ENCODE results near the gene TRIM13.
"Not testable (repeated sequence)": the region's sequence is repeated elsewhere in the genome, so short reads cannot be mapped to it uniquely, and the experiment has no call there.

The TRIM13 gene, protein sequence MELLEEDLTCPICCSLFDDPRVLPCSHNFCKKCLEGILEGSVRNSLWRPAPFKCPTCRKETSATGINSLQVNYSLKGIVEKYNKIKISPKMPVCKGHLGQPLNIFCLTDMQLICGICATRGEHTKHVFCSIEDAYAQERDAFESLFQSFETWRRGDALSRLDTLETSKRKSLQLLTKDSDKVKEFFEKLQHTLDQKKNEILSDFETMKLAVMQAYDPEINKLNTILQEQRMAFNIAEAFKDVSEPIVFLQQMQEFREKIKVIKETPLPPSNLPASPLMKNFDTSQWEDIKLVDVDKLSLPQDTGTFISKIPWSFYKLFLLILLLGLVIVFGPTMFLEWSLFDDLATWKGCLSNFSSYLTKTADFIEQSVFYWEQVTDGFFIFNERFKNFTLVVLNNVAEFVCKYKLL

DNA sequence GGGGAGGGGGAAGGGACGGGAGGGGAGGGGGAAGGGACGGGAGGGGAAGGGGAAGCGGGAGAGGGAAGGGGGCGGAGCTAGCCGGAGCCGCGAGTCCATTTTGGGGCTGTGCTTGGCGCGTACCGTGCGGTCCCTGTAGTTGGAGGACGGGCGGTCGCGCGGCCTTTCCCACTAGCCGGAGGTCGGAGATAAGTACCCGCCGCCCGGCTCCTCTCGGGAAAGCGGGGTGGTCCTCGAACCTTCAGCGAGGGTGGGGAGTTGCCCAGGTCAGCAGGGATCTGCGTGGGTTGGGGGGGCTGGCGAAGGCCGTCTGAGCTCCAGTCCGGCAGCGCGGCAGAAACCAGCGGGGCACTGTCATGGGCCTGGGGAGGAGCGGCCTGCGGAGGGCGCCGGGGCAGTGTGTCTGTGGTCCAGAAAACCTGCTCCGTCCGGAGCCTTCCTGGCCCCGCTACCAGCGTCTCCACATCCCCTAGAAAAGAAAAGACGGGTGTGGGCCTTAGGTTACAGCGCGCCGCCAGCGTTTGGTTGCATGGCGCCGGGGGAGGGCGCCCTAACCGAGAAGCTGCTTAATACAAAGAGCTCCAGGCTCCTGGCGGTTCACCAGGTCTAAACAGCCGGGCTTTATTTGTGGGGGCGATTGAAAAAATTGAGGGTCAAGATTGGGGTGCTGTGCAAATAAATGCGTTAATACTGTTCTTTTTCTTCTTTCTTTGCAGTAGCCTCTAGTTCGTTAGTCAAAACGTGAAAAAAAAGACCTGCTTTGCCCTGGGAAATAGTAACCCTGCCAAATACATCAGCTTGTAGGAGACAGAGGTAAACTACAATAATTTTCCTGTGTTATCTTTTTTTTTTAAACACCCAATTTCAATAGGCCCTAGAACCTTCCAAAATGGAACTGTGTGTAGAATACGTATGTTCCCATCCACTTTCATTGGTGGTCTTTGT, at the start of gene TRIM13:
Gene TRIM13, plus strand, starts transcription at position 92 of the 945 bp plus-strand sequence. CDS start 14,899 bp downstream, outside the sequence.
- TF ChIP-seq, protein P1, sequence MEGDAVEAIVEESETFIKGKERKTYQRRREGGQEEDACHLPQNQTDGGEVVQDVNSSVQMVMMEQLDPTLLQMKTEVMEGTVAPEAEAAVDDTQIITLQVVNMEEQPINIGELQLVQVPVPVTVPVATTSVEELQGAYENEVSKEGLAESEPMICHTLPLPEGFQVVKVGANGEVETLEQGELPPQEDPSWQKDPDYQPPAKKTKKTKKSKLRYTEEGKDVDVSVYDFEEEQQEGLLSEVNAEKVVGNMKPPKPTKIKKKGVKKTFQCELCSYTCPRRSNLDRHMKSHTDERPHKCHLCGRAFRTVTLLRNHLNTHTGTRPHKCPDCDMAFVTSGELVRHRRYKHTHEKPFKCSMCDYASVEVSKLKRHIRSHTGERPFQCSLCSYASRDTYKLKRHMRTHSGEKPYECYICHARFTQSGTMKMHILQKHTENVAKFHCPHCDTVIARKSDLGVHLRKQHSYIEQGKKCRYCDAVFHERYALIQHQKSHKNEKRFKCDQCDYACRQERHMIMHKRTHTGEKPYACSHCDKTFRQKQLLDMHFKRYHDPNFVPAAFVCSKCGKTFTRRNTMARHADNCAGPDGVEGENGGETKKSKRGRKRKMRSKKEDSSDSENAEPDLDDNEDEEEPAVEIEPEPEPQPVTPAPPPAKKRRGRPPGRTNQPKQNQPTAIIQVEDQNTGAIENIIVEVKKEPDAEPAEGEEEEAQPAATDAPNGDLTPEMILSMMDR (IDR thresholded peaks at IDR 0.05; ENCODE audit: low read depth, low read length) = peak; percentile 86
- H3K4me3 ChIP-seq (replicated peaks in 1 of 2; ENCODE audit: low read depth in 2 of 2, low read length in 2 of 2) = peak within 1 kb of the TSS; percentile 85 to 87
- peak; percentile 93 to 95 for DNase-seq (ENCODE audit: low read depth in 2 of 2)

DNA sequence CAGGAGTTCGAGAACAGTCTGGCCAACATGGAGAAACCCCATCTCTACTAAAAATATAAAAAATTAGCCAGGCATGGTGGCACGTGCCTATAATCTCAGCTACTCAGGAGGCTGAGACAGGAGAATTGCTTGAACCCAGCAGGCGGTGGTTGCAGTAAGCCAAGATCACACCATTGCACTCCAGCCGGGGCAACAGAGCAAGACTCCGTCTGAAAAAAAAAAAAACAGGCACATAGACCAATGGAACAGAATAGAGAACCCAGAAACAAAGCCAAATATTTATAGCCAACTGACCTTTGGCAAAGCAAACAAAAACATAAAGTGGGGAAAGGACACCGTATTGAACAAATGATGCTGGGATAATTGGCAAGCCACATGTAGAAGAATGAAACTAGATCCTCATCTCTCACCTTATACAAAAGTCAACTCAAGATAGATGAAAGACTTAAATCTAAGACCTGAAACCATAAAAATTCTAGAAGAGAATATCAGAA, 48.0 kb upstream of the TRIM13 start:
- DNase-seq (ENCODE audit: low read depth in 2 of 2); H3K4me3 ChIP-seq (replicated peaks in 1 of 2; ENCODE audit: low read depth in 2 of 2, low read length in 2 of 2): not testable (repeated sequence)

DNA sequence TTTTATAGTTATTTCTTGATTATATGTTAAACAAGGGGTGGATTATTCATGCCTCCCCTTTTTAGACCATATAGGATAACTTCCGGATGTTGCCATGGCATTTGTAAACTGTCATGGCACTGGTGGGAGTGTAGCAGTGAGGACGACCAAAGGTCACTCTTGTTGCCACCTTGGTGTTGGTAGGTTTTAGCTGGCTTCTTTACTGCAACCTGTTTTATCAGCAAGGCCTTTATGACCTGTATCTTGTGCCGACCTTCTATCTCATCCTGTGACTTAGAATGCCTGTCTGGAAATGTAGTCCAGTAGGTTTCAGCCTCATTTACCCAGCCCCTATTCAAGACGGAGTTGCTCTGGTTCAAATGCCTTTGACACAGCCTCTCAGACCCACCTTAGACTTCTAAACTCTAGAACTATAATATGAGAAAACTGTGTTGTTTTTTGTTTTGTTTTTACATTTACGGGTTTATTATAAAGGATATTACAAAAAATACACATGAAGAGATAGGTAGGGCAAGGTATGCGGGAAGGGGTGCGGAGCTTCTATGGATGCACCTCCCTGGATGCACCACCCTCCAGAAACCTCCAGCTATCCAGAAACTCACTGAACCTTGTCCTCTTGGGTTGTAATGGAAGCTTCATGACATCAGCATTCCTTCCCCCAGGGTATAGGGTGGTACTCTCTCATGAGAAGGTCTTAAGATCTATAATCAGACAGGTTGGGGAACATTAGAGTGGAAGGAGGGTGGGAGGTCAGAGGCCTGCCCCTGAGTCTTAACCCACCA, 44.9 kb upstream of the TRIM13 start:
- TF ChIP-seq, protein P1 (IDR thresholded peaks at IDR 0.05; ENCODE audit: low read depth, low read length) = no peak
- DNase-seq (ENCODE audit: low read depth in 2 of 2) = no peak
- no peak overlapping the region for H3K4me3 ChIP-seq (replicated peaks in 1 of 2; ENCODE audit: low read depth in 2 of 2, low read length in 2 of 2)

DNA sequence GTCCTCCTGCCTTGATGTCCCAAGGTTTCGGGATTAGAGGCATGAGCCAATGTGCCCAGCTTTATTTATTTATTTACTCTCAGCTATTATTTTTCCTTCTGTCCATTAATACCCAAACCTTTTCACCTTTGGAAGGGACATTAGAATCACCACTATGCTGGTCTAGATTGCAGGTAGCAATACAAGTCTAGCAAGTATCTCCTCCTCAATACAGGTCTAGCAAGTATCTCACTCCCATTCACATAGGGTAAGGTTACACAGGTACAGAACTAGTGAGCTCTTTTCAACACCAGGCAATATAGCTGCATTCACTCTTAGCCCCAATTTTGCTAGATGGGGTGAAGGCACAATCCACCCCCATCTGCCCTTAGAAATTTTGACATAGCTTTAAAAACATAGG, 43.3 kb upstream of the TRIM13 start:
- TF ChIP-seq, protein P1 (IDR thresholded peaks at IDR 0.05; ENCODE audit: low read depth, low read length) = no peak
- no peak for DNase-seq (ENCODE audit: low read depth in 2 of 2)
- H3K4me3 ChIP-seq (replicated peaks in 1 of 2; ENCODE audit: low read depth in 2 of 2, low read length in 2 of 2) = no peak overlapping the region

DNA sequence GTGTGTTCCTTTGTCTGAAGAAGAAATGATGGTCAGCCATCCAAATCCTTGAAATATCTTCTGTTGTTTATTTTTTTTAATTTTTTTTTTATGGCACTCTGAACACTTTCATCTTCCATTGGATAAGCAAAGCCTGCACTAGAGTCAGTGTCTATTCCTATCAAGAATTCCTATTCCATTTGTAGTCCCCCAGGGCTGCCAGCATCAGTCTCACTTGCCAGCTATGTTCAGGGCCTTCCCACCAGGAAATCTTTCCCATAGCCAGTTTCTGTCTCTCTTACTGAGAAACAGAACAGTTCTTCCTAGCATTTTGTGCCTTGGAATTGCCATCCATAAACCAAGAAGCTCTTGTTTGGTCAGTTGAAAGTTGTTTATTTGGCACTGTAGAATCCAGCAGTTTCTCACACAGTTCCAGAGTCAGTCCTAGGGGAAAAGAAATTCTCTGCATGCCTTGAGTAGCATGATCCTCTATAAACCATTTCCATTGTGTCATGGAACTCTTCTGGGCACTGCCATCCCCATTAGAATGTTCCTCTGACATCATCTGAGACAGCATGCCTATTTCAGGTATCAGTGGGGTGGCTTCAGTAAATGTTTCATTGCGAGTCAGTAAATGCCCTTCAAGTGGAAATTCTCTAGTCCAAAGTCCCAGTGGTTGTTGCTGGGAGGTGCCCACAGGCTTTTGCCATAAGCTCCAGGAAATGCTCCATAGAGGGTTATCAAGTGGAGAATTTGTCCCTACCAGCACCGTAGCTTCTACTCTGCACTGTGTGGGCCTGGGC, 42.0 kb upstream of the TRIM13 start:
- TF ChIP-seq, protein P1 (IDR thresholded peaks at IDR 0.05; ENCODE audit: low read depth, low read length) = no peak
- DNase-seq (ENCODE audit: low read depth in 2 of 2) = no peak
- no peak overlapping the region for H3K4me3 ChIP-seq (replicated peaks in 1 of 2; ENCODE audit: low read depth in 2 of 2, low read length in 2 of 2)

DNA sequence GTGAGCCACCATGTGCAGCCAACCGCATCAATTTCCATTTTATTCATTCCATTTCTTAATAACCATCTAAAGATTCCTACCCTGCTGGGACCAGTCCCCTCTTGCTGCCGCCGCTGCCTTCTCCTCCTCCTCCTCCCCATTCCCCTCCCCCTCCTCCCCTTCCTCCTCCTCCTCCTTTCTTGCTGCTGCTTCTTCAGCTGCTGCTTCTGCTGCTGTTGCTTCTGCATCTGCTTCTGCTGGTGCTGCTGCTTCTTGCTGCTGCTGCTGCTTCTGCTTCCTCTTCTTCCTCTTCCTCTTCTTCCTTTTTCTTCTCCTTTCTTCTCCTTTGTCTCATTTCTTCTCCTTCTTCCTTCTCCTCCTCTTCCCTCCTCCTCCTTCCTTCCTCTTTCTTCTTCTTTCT, 40.7 kb upstream of the TRIM13 start:
- H3K4me3 ChIP-seq (replicated peaks in 1 of 2; ENCODE audit: low read depth in 2 of 2, low read length in 2 of 2) = no peak overlapping the region
- TF ChIP-seq, protein P1 (IDR thresholded peaks at IDR 0.05; ENCODE audit: low read depth, low read length) = no peak

More for the DNA sequence above, 40.7 kb upstream of the TRIM13 start:
- no peak for DNase-seq (ENCODE audit: low read depth in 2 of 2)
